Stimulated activated naive CD8-positive, alpha-beta T cell treated with anti-CD3 and anti-CD28 coated beads, Interleukin-15, amount 100 ng/mL, for 72 hours (primary cell): ENCODE results near the gene POU4F3.

Experiments used
- ATAC-seq: fragments of 150-1000 bp; cut with Tn5 transposase; 2 replicates; pipeline ENCODE4 v1.10.0; 2021; ENCODE audit warnings: mild to moderate bottlenecking, moderate library complexity
- DNase-seq, 2 donors: peaks; one replicate each; pipeline ENCODE4 v3.0.0; 2021 to 2022
- H3K27ac Mint-ChIP-seq, 2 donors: one replicate each; pipeline ENCODE4 v1.8.0; 2022; ENCODE audit warnings: mild to moderate bottlenecking in 2 of 2, mixed read lengths in 2 of 2, moderate library complexity in 2 of 2
- H3K27me3 Mint-ChIP-seq: one replicate; pipeline ENCODE4 v1.8.0; 2022; ENCODE audit warnings: mixed read lengths
- H3K4me1 Mint-ChIP-seq: one replicate; pipeline ENCODE4 v1.8.0; 2022; ENCODE audit warnings: mild to moderate bottlenecking, mixed read lengths
- H3K4me3 Mint-ChIP-seq, 2 donors: one replicate each; pipeline ENCODE4 v1.8.0; 2022; ENCODE audit warnings: mild to moderate bottlenecking in 2 of 2, mixed read lengths in 2 of 2, moderate library complexity in 1 of 2
- H3K9me3 Mint-ChIP-seq, 2 donors: one replicate each; pipeline ENCODE4 v1.8.0; 2022; ENCODE audit warnings: mixed read lengths in 2 of 2

Gene POU4F3

DNA sequence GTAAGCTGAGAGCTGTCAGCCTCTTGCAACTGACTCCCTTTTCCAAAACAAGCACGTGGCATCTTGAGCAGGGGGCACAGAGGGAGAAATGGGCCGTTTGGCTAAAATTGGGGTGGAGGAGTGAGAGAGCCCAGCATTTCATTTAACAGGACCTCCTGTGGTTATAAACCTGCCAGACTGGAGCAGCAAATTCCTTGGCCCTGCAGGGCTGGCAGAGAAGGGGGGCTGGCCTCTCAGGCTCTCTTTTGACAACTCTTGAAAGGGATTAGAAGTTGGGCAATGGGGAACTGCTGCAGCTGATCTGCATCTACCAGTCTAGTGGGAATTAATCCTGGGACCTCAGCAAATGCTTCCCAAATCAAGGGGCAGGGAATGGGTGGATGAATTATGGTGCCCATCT is 7.2 kb upstream of the POU4F3 start:
- no peaks in the 10 kb centered on the region for H3K4me1 Mint-ChIP-seq
- H3K4me3 Mint-ChIP-seq = no peak overlapping the region
- no peak for DNase-seq
- H3K9me3 Mint-ChIP-seq = peaks cover 0 to 8% of the 10 kb centered on the region in 2 donors
- H3K27ac Mint-ChIP-seq = no peak overlapping the region
- H3K27me3 Mint-ChIP-seq = peaks cover 86% of the 10 kb centered on the region
- no peak for ATAC-seq

DNA sequence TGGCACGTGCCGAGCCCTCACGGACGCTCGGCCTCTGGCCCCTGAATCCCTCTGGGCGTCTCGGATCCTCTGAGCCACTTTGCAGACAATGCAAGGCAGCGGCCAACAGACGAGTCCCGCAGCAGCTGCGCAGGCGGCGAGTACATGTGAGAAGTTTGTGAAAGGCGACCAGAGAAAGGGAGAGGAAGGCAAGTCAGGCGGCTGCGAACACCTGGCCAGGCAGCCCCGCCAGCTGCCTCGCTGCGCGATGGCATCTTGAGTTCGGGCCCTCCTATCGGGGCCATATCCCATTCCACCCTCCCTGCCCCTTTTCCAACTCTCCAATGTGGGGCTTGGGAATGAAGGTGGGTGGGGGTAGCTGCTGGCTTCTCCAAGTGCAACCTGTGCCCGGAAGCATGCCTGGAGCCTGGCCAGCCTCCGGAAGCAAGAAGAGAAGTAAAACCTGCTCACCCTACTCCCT is 4.5 kb upstream of the POU4F3 start:
- Mint-ChIP-seq H3K9me3 (peaks cover 0 to 8% of the 10 kb centered on the region in 2 donors), H3K27me3 (peaks cover 91% of the 10 kb centered on the region), H3K4me3 (no peak overlapping the region), H3K27ac (no peak overlapping the region), H3K4me1 (peaks cover 16% of the 10 kb centered on the region)
- no peak for ATAC-seq
- no peak for DNase-seq

DNA sequence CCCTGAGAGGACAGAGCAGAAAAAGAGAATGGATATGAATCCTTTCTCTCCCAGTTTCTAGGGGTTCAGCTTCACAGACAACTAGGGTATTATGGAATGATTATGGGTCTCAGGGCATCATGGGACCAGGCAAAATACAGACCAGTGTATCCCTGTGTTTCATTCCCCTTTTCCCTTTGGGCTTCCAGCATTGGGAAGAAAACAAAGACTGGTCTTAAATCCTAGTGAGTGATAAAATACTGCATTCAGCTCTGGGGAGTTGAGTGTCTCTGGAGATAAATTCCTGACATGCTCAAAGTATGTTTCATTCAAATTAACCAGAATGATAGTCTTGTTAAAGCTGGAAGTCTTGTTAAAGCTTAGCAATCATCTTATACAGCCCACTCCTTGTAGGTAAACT is 2.4 kb upstream of the POU4F3 start:
- no peak for ATAC-seq
- H3K4me1 Mint-ChIP-seq = peaks cover 29% of the 10 kb centered on the region
- no peak overlapping the region for H3K27ac Mint-ChIP-seq
- peaks cover 95% of the 10 kb centered on the region for H3K27me3 Mint-ChIP-seq
- H3K4me3 Mint-ChIP-seq = no peak overlapping the region
- DNase-seq = no peak
- H3K9me3 Mint-ChIP-seq = peaks cover 0 to 21% of the 10 kb centered on the region in 2 donors

DNA sequence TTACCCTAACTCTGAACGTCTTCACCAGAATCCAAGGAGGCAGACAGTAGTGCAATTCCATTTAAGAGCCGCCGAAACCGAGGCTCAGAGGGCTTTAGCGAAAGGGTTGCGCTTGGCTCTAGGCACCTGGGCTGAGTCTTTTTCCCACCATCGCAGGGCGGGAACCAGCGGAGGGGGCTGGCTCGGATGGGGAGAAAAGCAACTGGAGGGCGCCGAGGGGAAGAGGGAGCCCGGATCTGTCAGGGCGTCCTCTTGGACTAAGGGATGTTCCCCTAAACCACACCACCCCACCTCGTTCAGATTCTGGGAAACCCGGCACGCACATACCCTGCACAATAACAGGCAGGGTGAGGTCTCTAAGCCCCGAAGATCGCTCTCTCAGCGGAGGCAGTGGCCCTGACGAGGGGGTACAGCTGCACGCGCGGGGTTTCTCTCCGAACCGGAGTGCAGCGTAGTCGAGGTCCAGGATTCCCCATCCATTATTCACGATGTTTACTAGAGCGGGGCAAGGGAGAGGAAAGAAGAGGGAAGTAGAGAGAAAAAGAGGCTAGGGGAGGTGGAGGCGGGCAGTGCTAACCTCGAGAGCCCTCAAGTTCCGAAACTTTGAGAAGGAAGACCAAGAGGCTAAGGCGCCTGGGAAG is 1.3 kb upstream of the POU4F3 start:
- DNase-seq = no peak
- Mint-ChIP-seq H3K4me3 (no peak overlapping the region), H3K27me3 (peaks cover 100% of the 10 kb centered on the region), H3K27ac (no peak overlapping the region), H3K9me3 (peaks cover 0 to 21% of the 10 kb centered on the region in 2 donors), H3K4me1 (peaks cover 31% of the 10 kb centered on the region)
- ATAC-seq = no peak

DNA sequence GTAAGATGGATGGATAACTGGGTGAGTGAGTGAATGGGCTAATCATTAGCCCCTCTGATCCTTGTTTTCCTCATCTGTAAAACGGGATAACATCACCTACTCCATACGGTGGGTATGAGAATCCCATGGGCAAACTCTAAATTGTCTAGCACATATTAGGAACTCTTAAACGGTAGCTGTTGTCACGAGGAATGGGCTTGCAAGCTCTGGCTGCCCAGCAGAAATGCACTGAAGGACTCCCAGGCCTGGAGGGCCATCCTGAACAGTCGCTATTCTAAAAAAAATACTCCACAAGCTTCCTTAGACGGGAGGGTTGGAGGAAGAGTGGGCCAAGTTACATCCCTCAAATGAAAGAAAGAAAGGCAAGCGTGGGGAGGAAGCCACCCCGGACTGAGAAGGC is 711 bp upstream of the POU4F3 start:
- no peak overlapping the region for H3K27ac Mint-ChIP-seq
- peaks cover 100% of the 10 kb centered on the region for H3K27me3 Mint-ChIP-seq

DNA sequence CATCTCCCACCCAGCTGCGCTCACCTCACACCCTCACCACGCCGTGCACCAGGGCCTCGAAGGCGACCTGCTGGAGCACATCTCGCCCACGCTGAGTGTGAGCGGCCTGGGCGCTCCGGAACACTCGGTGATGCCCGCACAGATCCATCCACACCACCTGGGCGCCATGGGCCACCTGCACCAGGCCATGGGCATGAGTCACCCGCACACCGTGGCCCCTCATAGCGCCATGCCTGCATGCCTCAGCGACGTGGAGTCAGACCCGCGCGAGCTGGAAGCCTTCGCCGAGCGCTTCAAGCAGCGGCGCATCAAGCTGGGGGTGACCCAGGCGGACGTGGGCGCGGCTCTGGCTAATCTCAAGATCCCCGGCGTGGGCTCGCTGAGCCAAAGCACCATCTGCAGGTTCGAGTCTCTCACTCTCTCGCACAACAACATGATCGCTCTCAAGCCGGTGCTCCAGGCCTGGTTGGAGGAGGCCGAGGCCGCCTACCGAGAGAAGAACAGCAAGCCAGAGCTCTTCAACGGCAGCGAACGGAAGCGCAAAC is 1.1 kb downstream of the POU4F3 start:
- ATAC-seq (no peak), DNase-seq (no peak)
- Mint-ChIP-seq H3K4me3 (no peak overlapping the region), H3K27me3 (peaks cover 100% of the 10 kb centered on the region), H3K27ac (peak overlapping the region in 1 of 2 donors; percentile 19), H3K9me3 (peaks cover 0 to 13% of the 10 kb centered on the region in 2 donors), H3K4me1 (peaks cover 47% of the 10 kb centered on the region)

More for the DNA sequence above, 711 bp upstream of the POU4F3 start:
- DNase-seq (no peak), ATAC-seq (no peak)
- Mint-ChIP-seq H3K4me3 (peak overlapping the region in 1 of 2 donors; percentile 57), H3K9me3 (peaks cover 0 to 21% of the 10 kb centered on the region in 2 donors), H3K4me1 (peaks cover 34% of the 10 kb centered on the region)

DNA sequence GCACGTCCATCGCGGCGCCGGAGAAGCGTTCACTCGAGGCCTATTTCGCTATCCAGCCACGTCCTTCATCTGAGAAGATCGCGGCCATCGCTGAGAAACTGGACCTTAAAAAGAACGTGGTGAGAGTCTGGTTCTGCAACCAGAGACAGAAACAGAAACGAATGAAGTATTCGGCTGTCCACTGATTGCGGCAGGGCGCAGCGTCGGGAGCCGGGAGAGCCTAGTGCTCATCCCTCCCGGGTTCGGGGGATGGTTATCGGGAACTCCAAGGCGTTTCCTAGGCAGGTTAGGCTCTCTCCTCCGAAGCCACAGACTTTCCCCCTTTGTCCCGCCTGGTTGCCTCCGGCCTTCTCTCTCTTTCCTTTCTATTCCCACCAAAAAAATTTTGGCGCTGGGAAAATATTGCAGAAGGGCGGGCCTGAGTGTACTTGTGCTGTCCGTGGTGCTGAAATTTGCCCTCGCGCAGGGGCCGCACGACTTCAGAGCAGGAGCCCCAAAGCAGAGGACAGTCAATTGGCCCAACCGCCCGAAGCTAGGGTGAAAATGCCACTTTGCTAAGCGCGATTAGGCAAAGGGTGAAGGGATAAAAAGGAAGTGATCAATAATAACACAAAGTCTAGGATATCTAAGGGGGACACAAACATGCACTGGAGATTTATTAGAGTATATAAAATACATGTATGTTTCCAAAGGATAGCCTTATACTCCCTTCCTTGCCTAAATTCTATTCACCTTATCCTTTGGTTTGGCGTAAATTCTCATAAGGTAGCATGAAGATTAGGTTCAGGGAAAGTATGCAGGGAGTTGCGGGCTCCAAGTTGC is 1.8 kb downstream of the POU4F3 start:
- Mint-ChIP-seq H3K4me3 (no peak overlapping the region), H3K27ac (no peak overlapping the region), H3K9me3 (peaks cover 0 to 13% of the 10 kb centered on the region in 2 donors), H3K27me3 (peaks cover 100% of the 10 kb centered on the region), H3K4me1 (peaks cover 53% of the 10 kb centered on the region)
- ATAC-seq (no peak), DNase-seq (peak; percentile 26 to 29)

DNA sequence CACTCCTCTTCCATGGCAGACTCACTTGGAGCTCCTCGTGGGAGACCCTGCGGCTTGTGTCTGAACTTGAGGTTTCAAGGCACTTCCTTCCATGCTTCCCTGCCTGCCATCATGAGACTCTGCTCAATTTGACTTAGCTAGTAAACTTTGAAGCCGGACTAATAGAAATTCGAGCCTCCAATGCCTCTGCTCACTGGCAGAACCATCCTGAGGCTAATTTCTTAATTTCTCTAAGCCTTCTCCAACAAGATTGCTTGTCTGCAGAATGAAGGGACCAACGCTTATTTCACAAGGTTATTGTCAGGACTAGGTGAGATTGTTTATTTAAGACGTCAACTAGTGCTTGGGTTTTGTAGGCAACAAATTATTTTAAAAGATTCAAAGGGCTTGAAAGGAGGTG is 3.2 kb downstream of the POU4F3 start:
- H3K9me3 Mint-ChIP-seq = peaks cover 0 to 13% of the 10 kb centered on the region in 2 donors
- DNase-seq (no peak), ATAC-seq (no peak)
- no peak overlapping the region for H3K27ac Mint-ChIP-seq
- H3K27me3 Mint-ChIP-seq = peaks cover 100% of the 10 kb centered on the region
- H3K4me1 Mint-ChIP-seq = peaks cover 65% of the 10 kb centered on the region
- no peak overlapping the region for H3K4me3 Mint-ChIP-seq

DNA sequence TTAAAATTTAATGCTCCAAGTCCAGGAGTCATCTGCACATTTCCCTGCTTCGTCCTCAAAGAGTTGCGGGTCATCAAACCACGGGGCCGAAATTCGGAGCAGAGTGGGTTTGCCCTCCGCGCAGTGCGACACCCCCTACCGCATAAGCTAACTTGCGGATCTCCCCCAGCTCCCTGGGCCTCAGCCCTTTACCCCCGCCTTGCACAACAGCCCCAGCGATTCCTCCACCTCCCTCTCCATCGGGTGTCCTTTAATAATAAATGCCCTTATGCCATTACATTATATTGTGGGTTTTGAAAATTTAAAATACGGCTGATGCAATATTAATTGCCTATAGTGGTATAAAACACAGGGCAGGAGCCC is 3.9 kb downstream of the POU4F3 start:
- ATAC-seq = no peak
- Mint-ChIP-seq H3K4me3 (no peak overlapping the region), H3K27me3 (peaks cover 99% of the 10 kb centered on the region), H3K27ac (no peak overlapping the region), H3K9me3 (peaks cover 0 to 13% of the 10 kb centered on the region in 2 donors), H3K4me1 (peaks cover 59% of the 10 kb centered on the region)
- DNase-seq = no peak

DNA sequence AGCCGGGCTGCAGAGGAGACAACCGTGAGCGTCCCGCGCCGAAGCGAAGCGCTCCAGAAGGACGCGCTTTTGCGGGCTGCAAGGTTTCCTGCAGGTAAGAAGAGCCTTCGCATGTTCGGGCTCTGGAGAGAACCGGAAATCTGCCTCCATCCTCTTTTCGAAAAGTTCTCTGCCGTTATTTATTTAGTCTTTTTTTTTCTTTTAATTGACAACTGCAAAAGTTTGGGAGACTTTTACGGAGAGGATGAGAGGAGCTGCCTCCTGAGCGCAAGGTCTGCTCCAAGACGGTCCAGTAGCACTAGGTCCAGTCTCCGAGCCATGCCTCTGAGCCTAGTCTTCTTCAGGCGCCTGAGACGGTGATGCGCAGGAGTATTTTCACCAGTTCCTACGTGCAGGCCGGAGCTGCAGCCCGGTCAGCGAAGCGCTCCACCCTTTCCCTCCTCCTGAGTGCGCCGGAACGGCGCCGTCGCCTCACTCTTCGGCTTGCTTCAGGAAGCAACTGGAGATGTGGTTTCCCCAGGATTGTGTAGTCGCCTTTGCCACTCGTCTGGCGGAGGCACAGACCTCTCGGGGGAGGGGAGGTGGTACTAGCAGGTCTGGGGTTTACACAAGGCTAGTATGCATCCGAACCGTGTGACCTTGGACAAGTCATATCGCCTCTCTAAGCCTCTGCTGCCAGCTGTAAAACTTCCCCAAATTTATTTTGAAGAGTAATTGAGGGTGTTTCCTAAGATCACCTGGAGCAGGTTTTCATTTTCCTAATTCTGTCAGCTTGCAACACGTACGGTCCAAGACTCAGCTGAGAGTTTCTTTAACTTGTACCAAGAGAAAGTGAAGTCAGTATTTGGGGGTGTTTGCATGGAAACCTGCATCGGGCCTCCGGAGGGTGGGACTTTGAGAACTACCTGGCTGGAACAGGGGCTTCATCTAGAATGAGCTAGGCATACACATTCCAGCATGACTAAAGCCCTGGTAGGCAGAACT is 4.5 kb downstream of the POU4F3 start:
- DNase-seq (no peak), ATAC-seq (no peak)
- Mint-ChIP-seq H3K9me3 (peaks cover 0 to 13% of the 10 kb centered on the region in 2 donors), H3K4me3 (no peak overlapping the region), H3K4me1 (peaks cover 52% of the 10 kb centered on the region), H3K27ac (no peak overlapping the region), H3K27me3 (peaks cover 99% of the 10 kb centered on the region)

DNA sequence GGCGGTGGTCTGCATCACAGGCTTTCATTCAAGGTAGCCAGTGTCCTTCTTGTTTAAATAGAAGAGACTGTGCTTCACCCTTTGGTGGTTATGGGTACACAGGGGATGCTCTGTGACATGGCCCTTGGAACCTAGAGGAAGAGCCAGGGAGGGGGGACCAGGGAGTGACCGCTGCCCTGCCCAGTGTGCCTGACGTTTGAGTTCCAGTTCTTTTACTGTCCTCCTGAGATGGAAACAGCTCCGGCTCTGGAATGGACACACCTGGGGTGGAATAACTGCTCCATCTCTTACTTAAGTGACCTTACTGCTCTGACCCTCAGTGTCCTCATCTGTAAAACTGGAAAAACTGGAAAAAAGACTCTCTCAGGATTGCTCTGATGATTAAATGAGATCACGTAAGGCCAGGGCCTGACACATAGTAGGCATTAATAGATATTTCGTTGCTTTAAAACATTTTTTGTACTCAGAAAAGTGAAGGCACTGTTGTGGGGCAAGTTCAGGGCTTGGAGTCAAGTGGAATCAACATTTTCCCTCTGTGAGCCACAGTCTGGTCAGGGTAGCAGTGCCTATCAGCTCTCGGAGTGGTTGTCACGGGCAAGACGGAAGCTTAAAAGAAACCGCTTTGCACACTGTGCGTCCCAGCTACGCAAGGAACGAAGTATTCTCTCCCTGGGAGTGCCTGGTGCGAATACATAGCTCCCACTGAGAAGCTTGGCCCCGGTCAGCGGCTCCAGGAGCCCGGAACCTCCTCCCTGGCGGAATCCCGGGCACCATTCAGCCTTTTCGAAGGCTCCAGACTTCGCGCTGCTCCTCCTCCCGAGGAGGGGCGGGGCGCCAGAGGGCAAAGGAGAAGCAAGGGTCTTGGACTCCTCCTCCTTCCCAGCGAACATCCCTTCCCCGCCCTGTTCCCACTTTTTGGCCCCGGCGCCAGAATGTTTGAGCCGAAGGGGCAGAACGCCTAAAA is 5.8 kb downstream of the POU4F3 start:
- peaks cover 50% of the 10 kb centered on the region for H3K4me1 Mint-ChIP-seq
- H3K9me3 Mint-ChIP-seq = peaks cover 0 to 11% of the 10 kb centered on the region in 2 donors
- no peak for DNase-seq
- peak overlapping the region in 1 of 2 donors; percentile 25 for H3K4me3 Mint-ChIP-seq
- ATAC-seq = no peak
- no peak overlapping the region for H3K27ac Mint-ChIP-seq
- H3K27me3 Mint-ChIP-seq = peaks cover 95% of the 10 kb centered on the region

DNA sequence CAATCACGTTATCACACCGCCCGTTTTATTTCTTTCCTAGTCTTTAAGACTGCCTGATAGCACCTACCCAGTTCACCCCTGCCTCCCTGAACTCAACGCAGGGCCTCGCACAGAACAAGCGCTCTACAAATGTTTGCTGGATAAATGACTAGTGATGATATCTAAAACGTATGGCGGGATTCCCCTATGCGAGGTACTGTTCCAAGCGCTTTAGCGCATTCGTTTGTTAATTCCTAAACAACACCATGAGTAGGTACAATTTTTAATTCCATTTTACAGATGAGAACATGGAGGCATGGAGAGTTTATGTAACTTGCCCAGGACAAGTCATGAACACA is 6.6 kb downstream of the POU4F3 start:
- ATAC-seq (peak; percentile 33), DNase-seq (no peak)
- H3K9me3 Mint-ChIP-seq = peaks cover 0 to 3% of the 10 kb centered on the region in 2 donors
- peak overlapping the region; percentile 46 to 77 for H3K4me3 Mint-ChIP-seq
- peaks cover 88% of the 10 kb centered on the region for H3K27me3 Mint-ChIP-seq
- peaks cover 42% of the 10 kb centered on the region for H3K4me1 Mint-ChIP-seq
- H3K27ac Mint-ChIP-seq = no peak overlapping the region

DNA sequence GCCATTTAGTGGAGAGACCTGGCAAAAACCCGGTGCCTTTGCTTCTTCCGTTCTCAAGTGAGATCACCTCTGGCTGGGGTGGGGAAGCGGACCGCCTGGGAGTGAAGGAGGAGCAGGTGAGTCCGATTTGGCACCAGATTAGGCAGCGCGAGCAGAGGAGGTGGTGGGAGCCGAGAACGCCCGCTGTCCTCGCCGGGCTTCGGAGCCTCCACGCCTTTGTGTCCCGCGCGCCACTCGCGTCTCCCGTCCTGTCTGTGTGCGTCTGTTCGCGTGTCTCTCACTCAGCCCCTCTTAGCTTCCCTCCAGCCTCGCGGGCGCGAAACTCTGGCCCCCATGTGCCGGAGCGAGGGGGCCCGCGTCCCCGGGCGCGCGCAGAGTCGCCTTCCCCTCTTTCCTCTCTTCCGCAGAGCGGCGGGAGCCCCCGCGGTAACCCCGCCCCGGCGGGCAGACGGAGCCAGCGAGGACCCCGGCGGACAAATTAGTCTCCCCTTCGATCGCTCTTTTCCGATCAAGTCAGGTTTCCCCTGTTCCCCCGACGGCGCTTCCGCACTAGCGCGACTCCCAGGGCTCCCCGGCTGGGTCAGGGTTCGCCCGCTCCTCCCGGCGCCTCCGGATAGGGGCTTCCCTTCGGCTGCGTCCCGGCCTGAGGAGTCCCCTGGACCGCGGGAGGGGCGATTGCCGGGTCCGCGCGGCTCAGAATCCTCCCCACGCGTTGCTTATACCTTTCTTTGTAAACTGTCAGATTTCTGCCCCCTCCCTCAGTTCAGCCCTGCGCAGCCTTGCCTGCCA is 7.1 kb downstream of the POU4F3 start:
- Mint-ChIP-seq H3K4me1 (peaks cover 37% of the 10 kb centered on the region), H3K9me3 (no peaks in the 10 kb centered on the region), H3K4me3 (peak overlapping the region; percentile 46 to 77), H3K27me3 (peaks cover 82% of the 10 kb centered on the region), H3K27ac (no peak overlapping the region)
- DNase-seq (no peak), ATAC-seq (peak; percentile 25)

DNA sequence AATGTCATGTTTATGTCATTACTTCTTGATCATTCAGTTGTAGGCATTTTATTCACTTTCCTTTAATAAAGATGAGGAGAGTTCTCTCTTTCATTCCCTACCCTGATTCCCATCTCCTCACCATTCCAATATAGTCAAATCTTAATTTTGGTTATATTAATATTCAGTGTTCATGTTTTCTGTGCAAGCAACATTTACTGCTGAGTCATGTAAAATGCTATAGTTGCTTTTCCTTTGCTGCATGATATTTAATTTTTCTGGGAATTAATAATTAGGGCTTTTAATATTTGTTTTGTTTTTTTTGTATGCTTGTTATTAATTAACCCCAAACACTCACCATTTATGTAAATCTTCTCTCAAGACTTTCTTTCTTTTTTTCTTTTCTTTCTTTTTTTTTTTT is 18.5 kb downstream of the POU4F3 start:
- DNase-seq (no peak), ATAC-seq (no peak)
- H3K27me3 Mint-ChIP-seq = no peaks in the 10 kb centered on the region
- H3K27ac Mint-ChIP-seq = no peak overlapping the region
- H3K4me1 Mint-ChIP-seq = no peaks in the 10 kb centered on the region
- no peaks in the 10 kb centered on the region for H3K9me3 Mint-ChIP-seq
- H3K4me3 Mint-ChIP-seq = no peak overlapping the region
